Keratinocyte (primary cell): Measurements from ENCODE around the gene USP9X. TPM values are rescaled to one million over a fixed set of nuclear protein-coding genes. Genes with fewer than 3 reads are reported as not detected.
"Not testable (repeated sequence)": the region's sequence is repeated elsewhere in the genome, so short reads cannot be mapped to it uniquely, and the experiment has no call there.

Experiments
- DNase-seq: peaks from one replicate; pipeline ENCODE4 v3.0.0-alpha.2; 2011; ENCODE audit warnings: low read depth, missing footprints, low spot score
- FAIRE-seq: peaks from 2 replicates; lab custom pipeline; 2011; peaks lifted over from hg19 to GRCh38; lab: Jason Lieb, UNC
- H2AFZ ChIP-seq: 2 replicates; pipeline ENCODE4 v1.6.0; 2012; ENCODE audit warnings: low read length, control low read depth, inconsistent platforms; ENCODE audit not compliant: control insufficient read depth
- H3K27ac ChIP-seq: 2 replicates; pipeline ENCODE4 v1.5.1; 2011; ENCODE audit warnings: low read length; ENCODE audit not compliant: control insufficient read depth, insufficient read depth
- H3K27me3 ChIP-seq: 3 replicates; pipeline ENCODE4 v1.6.0; 2011; ENCODE audit warnings: low read length; ENCODE audit not compliant: control insufficient read depth, insufficient read depth; ENCODE audit errors: extremely low read depth
- H3K36me3 ChIP-seq, 2 experiments: 2 replicates in 1 of 2; 3 replicates in 1 of 2; pipeline ENCODE4 v1.5.1; 2011; ENCODE audit warnings: low read length in 2 of 2, mild to moderate bottlenecking in 1 of 2; ENCODE audit not compliant: control insufficient read depth in 2 of 2, insufficient read depth in 2 of 2; ENCODE audit errors: extremely low read depth in 1 of 2
- H3K4me1 ChIP-seq: 3 replicates; pipeline ENCODE4 v1.5.1; 2011; ENCODE audit warnings: low read length; ENCODE audit not compliant: control insufficient read depth, insufficient read depth; ENCODE audit errors: extremely low read depth
- H3K4me2 ChIP-seq: 3 replicates; pipeline ENCODE4 v1.6.0; 2011; ENCODE audit warnings: low read depth, low read length; ENCODE audit not compliant: control insufficient read depth, insufficient read depth; ENCODE audit errors: extremely low read depth
- H3K4me3 ChIP-seq, 3 experiments: fragments of 200-600 bp in 1 of 3; sonication (generic) in 1 of 3; 2 replicates in 2 of 3; 3 replicates in 1 of 3; pipeline ENCODE4 v1.5.1; 2011 to 2016; ENCODE audit warnings: low read length in 3 of 3, mild to moderate bottlenecking in 3 of 3, control low read depth in 2 of 3, inconsistent platforms in 1 of 3, low read depth in 1 of 3, mixed read lengths in 1 of 3, mixed run types in 1 of 3, moderate library complexity in 1 of 3; ENCODE audit not compliant: control insufficient read depth in 2 of 3, insufficient read depth in 2 of 3; ENCODE audit errors: extremely low read depth in 1 of 3
- H3K79me2 ChIP-seq: 2 replicates; pipeline ENCODE4 v1.6.0; 2012; ENCODE audit warnings: low read length; ENCODE audit not compliant: control insufficient read depth, insufficient read depth
- H3K9ac ChIP-seq: 3 replicates; pipeline ENCODE4 v1.6.0; 2011; ENCODE audit warnings: low read length; ENCODE audit not compliant: control insufficient read depth, insufficient read depth; ENCODE audit errors: extremely low read depth
- H3K9me1 ChIP-seq: 3 replicates; pipeline ENCODE4 v1.6.0; 2011; ENCODE audit warnings: low read length; ENCODE audit not compliant: control insufficient read depth, insufficient read depth; ENCODE audit errors: extremely low read depth
- H3K9me3 ChIP-seq: 2 replicates; pipeline ENCODE4 v1.5.1; 2012; ENCODE audit warnings: low read depth, low read length; ENCODE audit not compliant: control insufficient read depth
- H4K20me1 ChIP-seq: 3 replicates; pipeline ENCODE4 v1.6.0; 2011; ENCODE audit warnings: low read length; ENCODE audit not compliant: control insufficient read depth, insufficient read depth; ENCODE audit errors: extremely low read depth
- EZH2 ChIP-seq: IDR thresholded peaks from one replicate; pipeline ENCODE4 v1.6.1; 2012; ENCODE audit warnings: inconsistent platforms, mild to moderate bottlenecking, low read length, moderate library complexity
- dilution Hi-C: fragments of 300-500 bp; cut with MboI; formaldehyde crosslinking; loops from one replicate; pipeline ENCODE4 v1.7.0; 2020; ENCODE audit warnings: low sequenced_read_pairs; ENCODE audit not compliant: extremely low pct_ligation_motif_present
- polyA plus RNA-seq, 5 experiments: library from polyadenylated mRNA; depleted of rRNA in 3 of 5; stranded (reverse) in 3 of 5; stranded (forward) in 1 of 5; unstranded in 1 of 5; fragments of >200 nt; gene quantifications; 1 replicate in 1 of 5; 2 replicates in 3 of 5; 3 replicates in 1 of 5; pipeline versions ENCODE4 v1.2.1 to v1.2.3, GENCODE V29; 2011 to 2012; ENCODE audit warnings: missing spikeins in 2 of 5, low read depth in 1 of 5, low replicate concordance in 1 of 5
- TF ChIP-seq, protein P1 (sequence below), 3 experiments: IDR thresholded peaks in 1 of 3; conservative IDR thresholded peaks in 1 of 3; optimal IDR thresholded peaks in 1 of 3; 2 replicates in 2 of 3; 3 replicates in 1 of 3; pipeline versions ENCODE3 to v1.5.1; 2011; ENCODE audit warnings: low read length in 3 of 3, mild to moderate bottlenecking in 3 of 3, moderate library complexity in 2 of 3, control low read depth in 1 of 3, inconsistent platforms in 1 of 3; ENCODE audit not compliant: insufficient read depth in 2 of 3; ENCODE audit errors: extremely low read depth in 1 of 3

Gene USP9X
- polyA plus RNA-seq, 1 donor (not counting 4 experiments of a cell fraction or from before 2014, with no cell fraction given), result 44.8 TPM

DNA sequence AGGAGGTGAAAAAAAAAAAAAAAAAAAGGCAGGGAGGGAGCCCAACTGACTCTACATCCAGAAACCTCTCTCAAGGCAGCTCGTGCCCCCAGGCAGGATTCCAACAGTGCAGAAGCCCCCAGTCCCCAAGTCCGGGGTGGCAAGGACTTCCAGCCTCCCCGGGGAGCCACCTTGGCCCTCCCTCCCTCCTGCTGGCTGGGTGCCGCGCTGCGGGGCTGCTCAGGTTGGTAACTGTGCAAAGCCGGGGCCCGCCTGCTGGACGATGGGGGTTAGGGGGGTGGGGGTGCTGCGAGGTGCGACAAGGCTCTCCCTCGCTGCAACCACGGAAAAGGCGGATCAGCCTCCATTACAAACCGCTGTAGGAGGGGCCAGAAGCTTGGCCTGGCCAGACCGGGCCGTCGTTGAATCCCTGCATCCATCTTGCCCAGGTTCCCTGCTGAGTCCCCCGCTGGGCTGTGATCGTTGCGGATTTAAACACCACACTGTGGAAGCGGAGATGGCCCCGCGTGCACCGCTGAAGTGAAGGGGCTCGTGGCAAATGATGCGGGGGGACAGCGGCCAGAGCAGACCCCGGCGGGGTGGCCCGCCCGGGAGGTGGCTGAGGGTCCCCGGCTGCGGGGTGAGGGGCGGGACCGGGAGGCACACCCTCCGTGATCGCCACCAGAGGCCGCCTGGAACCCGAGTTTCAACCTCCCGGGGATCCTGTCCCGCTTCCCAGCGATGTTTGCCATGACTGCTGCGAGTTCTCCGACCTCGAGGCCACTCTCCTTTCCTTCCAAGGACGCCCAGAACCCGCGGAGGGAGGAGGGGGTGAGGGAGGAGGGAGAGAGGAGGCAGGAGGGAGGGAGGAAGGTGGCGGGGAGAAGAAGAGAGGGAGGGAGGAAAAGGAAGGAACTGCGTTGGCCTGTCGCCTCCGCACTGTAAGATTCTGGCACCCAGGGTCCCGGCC lies 190.7 kb downstream of the USP9X start:
- Histone ChIP-seq H3K27me3 (peaks cover 20% of the 10 kb centered on the region), H3K9me1 (no peaks in the 10 kb centered on the region), H3K36me3 (no peaks in the 10 kb centered on the region), H3K79me2 (no peaks in the 10 kb centered on the region), H3K4me1 (no peaks in the 10 kb centered on the region), H3K9me3 (no peaks in the 10 kb centered on the region), H3K4me3 (peak overlapping the region; percentile 37 to 59 (median 46)), H4K20me1 (no peaks in the 10 kb centered on the region), H2AFZ (peak overlapping the region; percentile 80), H3K27ac (no peak overlapping the region), H3K4me2 (peak overlapping the region; percentile 79), H3K9ac (peak overlapping the region; percentile 22)
- no peak for FAIRE-seq
- DNase-seq, result no peak
- dilution Hi-C loops, result no loop called here
- peak; percentile 60 for TF ChIP-seq EZH2
- TF ChIP-seq, protein P1, sequence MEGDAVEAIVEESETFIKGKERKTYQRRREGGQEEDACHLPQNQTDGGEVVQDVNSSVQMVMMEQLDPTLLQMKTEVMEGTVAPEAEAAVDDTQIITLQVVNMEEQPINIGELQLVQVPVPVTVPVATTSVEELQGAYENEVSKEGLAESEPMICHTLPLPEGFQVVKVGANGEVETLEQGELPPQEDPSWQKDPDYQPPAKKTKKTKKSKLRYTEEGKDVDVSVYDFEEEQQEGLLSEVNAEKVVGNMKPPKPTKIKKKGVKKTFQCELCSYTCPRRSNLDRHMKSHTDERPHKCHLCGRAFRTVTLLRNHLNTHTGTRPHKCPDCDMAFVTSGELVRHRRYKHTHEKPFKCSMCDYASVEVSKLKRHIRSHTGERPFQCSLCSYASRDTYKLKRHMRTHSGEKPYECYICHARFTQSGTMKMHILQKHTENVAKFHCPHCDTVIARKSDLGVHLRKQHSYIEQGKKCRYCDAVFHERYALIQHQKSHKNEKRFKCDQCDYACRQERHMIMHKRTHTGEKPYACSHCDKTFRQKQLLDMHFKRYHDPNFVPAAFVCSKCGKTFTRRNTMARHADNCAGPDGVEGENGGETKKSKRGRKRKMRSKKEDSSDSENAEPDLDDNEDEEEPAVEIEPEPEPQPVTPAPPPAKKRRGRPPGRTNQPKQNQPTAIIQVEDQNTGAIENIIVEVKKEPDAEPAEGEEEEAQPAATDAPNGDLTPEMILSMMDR (optimal IDR thresholded peaks at IDR 0.05 in 1 of 3, IDR thresholded peaks at IDR 0.05 in 1 of 3, conservative IDR thresholded peaks at IDR 0.05 in 1 of 3; ENCODE audit: extremely low read depth in 1 of 3, insufficient read depth in 2 of 3, low read length in 3 of 3), result peak; percentile 30 to 71 (median 70)

GRCh38 chrX:41276661-41277506 lies 191.6 kb downstream of the USP9X start:
- Histone ChIP-seq H3K79me2 (no peaks in the 10 kb centered on the region), H2AFZ (peak overlapping the region; percentile 80), H3K4me1 (no peaks in the 10 kb centered on the region), H3K9me3 (no peaks in the 10 kb centered on the region), H4K20me1 (no peaks in the 10 kb centered on the region), H3K9me1 (no peaks in the 10 kb centered on the region), H3K9ac (no peak overlapping the region), H3K4me3 (peak overlapping the region in 2 of 3 experiments; percentile 38 to 46), H3K4me2 (peak overlapping the region; percentile 79), H3K27ac (no peak overlapping the region), H3K36me3 (no peaks in the 10 kb centered on the region), H3K27me3 (peaks cover 20% of the 10 kb centered on the region)
- FAIRE-seq, result no peak
- no peak for DNase-seq
- dilution Hi-C loops, result no loop called here
- TF ChIP-seq, protein P1 (optimal IDR thresholded peaks at IDR 0.05 in 1 of 3, IDR thresholded peaks at IDR 0.05 in 1 of 3, conservative IDR thresholded peaks at IDR 0.05 in 1 of 3; ENCODE audit: extremely low read depth in 1 of 3, insufficient read depth in 2 of 3, low read length in 3 of 3), result no peak
- TF ChIP-seq EZH2, result no peak

- DNase-seq, H3K27me3 ChIP-seq, H4K20me1 ChIP-seq, H3K9me3 ChIP-seq, dilution Hi-C loops, H2AFZ ChIP-seq, H3K4me2 ChIP-seq, H3K9me1 ChIP-seq, H3K4me1 ChIP-seq, H3K9ac ChIP-seq, FAIRE-seq, H3K36me3 ChIP-seq, H3K27ac ChIP-seq, H3K4me3 ChIP-seq, H3K79me2 ChIP-seq: not testable (repeated sequence)
These were observed 197.1 kb downstream of the USP9X start for GRCh38 chrX:41282307-41282706.
